NCI-H345 treated with DMSO at 0.1 percent for 48 hours (cell line): ENCODE measurements around the gene TYW1.
"Not testable (repeated sequence)": the region's sequence is repeated elsewhere in the genome, so short reads cannot be mapped to it uniquely, and the experiment has no call there.

Experiments
- DNase-seq: peaks from one replicate; lab custom pipeline; 2025; ENCODE audit not compliant: unreplicated experiment; lab: John Stamatoyannopoulos, UW

The TYW1 gene

DNA sequence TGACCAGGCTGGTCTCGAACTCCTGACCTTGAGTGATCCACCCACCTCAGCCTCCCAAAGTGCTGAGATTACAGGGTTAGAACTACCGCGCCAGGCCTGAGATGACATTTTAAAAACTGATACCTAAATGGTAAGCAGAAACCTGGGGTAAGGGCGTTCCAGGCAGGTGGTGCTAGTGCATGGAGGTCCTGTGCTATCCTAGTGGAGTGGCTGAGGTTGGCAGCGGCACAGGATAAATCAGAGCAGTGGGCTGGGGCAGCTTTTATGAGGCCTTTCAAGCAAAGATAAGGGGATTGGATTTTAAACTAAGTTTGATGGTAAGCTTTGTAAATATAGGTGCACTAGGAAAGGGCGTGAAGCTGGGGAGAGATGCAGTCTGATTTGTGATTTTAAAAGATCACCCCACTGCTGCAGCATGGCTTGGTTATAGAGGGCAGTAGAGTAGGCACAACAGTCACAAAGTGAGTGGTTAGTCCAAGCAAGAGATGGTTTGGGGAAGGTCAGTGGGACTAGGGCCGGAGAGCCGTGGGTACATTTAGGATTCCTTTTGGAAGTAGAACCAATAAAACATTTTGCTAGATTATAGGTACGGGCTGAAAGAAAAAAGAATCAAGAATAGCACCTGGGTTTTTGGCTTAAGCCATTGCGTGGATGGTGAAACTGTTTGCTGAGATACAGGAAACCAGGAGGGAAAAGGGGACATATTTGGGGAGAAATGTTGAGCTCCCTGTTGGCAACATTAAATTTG, 188.5 kb downstream of the TYW1 start:
- DNase-seq, result not testable (repeated sequence)

- DNase-seq, result not testable (repeated sequence)
Observed at GRCh38 chr7:67185660-67186129, 189.1 kb downstream of the TYW1 start.

DNA sequence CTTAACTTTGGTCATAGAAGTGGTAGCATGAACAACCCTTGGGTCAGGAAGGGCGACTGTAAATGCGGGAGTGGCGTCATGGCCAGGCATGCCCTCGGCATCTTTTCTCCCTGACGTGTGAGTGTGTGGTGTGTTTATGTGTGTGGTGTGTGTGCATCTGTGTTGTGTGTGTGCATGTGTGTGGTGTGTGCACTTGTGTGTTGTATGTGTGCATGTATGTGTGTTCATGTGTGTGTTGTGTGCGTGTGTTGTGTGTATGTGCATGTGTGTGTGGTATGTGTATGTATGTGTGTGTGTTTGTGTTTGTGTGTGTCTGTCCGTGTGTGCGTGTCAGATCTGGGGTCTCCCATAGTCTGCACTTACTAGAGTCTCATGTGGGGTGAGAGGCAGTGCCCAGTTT, 192.5 kb downstream of the TYW1 start:
- not testable (repeated sequence) for DNase-seq

- DNase-seq, result not testable (repeated sequence)
Observed at GRCh38 chr7:67189801-67190465, 193.3 kb downstream of the TYW1 start.

- not testable (repeated sequence) for DNase-seq
Observed at GRCh38 chr7:67191002-67191720, 194.5 kb downstream of the TYW1 start.

DNA sequence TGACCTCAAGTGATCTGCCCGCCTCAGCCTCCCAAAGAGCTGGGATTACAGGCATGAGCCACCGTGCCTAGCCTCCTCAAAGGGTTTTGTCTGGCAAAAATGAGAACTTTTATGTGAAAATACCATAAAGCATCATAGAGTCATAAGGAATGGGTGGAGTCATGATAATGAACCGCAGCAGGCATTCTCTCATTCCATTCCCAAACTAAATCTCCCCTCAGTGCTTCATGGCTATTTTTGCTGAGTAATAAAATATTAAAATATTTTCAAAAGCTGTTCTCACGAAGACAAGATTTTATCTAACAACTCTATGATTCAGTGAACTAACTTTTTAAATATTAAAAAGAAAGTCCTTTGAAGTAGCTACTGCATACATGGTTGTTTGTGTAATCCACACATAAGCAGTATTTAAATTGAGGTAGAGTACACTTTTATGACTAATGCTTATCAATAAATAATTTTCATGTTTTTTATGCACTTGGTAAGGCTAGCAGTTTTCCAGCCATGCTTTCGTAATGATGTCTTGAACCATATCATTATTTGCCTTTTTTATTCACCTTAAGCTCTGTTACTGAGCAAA, 195.6 kb downstream of the TYW1 start:
- DNase-seq, result not testable (repeated sequence)

DNA sequence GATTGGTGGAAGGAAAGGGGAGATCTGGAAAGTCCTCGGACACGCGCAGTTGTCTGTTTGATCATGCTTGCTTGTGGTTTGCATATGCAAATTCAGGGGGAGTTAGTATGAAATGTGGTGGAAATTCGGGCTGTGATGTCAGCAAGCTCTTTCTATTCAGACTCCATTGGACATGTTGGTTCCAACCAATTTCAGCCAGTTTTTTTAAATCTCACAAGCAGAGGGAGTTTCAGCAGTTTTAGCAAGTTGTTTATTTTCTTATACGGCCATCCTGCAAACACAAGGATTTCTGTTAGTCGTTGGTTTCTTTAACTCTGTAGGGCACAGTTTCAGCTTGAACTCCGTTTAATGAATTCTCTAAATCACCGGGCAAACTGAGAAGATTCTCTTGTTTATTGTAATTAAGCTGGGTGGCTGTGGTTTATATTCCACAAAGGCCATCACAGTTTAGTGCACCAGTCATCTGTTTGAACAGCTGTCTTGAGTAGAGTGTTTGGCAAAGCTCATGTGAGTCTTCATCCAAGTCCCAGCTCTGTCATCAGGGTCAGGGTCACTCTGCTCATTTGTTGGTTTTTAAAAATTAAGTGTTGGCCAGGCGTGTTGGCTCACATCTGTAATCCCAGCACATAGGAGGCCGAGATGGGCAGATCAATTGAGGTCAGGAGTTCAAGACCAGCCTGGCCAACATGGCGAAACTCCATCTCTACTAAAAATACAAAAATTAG, 196.4 kb downstream of the TYW1 start:
- peak; percentile 8 for DNase-seq

DNA sequence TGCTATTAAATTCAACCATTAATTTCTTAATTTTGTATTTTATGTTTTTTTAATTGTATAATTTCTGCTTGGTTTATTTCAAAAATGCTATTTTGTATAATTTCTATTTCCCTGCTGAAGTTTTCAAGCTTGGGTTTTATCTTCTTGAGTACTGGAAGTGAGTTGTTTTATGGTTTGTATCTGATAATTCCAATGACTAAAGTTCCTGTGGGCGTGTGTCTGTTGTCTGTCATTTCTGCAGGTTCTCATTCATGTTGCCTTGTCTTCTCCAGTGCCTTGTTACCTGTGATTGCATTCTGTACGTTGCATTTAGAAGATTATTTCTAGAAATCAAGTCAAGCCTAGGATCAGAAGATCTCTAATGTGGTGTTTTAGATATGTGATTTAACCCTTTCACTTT, 199.5 kb downstream of the TYW1 start:
- not testable (repeated sequence) for DNase-seq

DNA sequence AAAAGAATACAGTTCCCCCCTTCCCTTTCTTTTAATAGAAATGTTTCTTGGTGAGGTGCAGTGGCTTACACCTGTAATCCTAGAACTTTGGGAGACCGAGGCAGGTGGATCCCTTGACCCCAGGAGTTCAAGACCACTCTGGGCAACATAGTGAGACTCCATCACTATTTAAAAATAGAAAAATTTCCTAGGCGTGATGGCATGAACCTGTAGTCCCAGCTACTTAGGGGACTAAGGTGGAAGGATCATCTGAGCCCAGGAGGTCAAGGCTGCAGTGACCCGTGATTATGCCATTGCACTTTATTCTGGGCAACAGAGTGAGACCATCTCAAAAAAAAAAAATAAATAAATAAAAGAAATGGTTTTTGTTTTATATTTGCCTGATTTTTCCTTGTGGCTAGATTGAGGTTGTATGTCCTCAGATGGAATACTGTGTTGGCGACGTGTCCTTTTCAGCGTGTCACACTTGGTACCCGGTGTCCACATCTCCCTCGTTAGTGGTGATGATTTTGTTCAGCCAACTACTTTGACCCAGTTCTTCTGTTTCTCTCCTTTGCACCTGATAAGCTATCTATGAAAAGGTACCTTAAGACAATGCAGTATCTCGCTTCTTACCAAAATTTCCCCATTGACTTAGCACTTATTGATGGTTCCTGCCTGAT, 202.4 kb downstream of the TYW1 start:
- DNase-seq, result not testable (repeated sequence)

DNA sequence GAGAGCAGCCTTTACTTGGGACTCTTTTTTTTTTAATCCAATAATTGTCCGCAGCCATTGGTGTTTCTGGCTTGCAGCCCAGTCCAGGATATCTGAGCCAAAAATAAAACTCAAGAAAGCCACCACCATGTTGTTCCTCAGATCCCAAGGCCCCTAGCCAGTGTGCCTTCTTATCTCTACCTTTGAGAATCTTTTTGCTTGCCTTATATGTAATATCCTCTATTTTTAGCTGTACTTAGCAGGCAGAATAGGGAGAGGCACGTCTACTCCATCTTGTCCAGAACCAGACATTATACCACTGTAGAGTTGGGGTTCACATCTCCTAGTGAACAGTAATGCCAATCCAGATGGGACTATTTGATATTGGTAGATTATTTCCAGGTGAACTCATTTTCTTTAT, 209.1 kb downstream of the TYW1 start:
- not testable (repeated sequence) for DNase-seq

GRCh38 chr7:67206452-67206851, 209.8 kb downstream of the TYW1 start:
- DNase-seq, result no peak

GRCh38 chr7:67208656-67209055, 212.0 kb downstream of the TYW1 start:
- not testable (repeated sequence) for DNase-seq

GRCh38 chr7:67209256-67209655, 212.6 kb downstream of the TYW1 start:
- DNase-seq, result no peak

DNA sequence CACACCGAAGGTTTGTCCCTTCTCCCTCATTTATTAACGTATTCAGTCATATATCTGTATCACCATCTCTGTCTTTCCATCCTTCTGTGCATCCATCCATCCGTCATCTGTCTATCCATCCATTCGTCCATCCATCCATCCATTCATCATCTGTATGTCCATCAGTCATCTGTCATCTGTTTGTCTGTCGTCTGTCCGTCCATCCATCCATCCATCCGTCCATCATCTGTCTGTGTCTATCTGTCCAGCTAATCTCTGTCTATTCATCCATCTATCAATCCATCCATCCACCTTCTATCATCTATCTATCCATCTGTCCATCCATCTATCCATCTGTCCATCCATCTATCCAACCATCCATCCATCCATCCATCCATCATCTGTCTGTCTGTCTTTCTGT, 213.9 kb downstream of the TYW1 start:
- no peak for DNase-seq

DNA sequence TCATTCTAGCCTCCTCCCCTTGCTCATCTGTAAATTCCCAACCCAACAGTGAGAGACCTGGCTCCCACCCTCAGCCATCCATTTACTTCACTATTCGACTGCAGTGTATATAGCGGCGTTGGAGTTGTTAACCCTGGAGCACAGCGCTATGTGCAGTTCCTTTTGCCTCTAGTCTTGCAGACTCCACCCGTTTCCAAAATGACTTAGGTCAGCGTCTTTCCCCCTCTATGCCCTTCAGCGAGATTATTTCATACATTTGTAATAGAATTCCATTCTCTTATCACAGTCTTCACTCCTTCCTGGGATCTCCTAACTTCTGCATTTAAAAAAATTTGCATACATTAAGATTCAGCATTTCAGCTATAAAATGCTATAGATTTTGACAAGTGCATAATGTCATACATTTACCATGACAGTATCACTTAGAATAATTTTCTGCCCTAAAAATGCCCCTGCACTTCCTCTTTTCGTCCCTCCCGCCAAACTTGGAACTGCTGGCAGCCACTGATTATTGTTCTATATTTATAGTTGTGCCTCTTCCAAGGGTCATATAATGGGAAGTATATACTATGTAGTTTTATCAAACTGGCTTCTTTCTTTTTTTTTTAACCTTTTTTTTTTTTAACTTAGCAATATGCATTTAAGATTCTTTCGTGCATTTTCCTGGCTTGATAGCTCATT, 215.2 kb downstream of the TYW1 start:
- DNase-seq, result not testable (repeated sequence)

GRCh38 chr7:67213038-67213437, 216.4 kb downstream of the TYW1 start:
- DNase-seq, result not testable (repeated sequence)

DNA sequence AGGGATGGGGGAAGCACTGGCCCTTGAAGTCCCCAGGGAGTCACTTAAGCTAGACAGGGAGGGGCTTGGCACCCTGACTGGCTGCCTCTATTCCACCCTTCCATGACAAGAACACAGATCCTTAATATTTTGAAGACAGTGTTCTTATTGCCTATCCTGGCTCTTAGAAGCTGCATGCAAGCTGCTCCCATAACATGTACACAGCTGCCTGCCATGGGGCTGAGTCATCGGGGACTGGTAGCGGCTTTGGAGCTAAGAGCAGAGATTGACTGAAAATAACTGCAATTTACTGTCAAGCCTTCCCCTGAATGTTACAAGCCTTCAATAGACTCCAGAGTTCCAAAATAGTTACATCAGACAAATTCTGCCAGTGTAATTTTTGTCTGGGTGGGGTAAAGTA, 226.9 kb downstream of the TYW1 start:
- DNase-seq, result not testable (repeated sequence)

DNA sequence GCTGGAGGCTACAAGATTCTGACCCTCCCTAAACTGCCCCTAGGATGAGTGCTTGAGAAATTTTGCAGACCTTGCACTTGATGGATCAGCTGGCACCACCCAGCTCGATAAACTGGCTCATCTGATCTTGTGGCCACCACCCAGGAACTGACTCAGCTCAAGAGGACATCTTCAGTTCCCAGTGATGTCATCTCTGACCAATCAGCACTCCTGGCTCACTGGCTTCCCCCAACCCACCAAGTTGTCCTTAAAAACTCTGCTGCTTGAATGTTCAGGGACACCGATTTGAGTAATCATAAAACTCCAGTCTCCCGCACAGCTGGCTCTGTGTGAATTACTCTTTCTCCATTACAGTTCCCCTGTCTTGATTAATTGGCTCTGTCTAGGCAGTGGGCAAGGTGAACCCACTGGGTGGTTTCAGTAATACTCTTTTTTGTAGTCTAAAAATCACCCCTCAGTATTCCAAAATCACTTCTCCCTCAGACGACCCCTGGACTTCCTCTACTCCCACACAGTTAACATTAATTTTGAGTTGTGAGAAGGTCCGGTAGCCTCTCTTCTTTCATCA, 229.8 kb downstream of the TYW1 start:
- not testable (repeated sequence) for DNase-seq

- not testable (repeated sequence) for DNase-seq
Observed at GRCh38 chr7:67226967-67227366, 230.3 kb downstream of the TYW1 start.
